NCI-H2171 (cell line): ENCODE measurements around the gene LCE4A.
"Not testable (repeated sequence)": the region's sequence is repeated elsewhere in the genome, so short reads cannot be mapped to it uniquely, and the experiment has no call there.

ENCODE experiments used
- DNase-seq: peaks from one replicate; lab custom pipeline; 2025; lab: John Stamatoyannopoulos, UW

LCE4A gene, protein sequence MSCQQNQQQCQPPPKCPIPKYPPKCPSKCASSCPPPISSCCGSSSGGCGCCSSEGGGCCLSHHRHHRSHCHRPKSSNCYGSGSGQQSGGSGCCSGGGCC

GRCh38 chr1:152707860-152708259, at the start of gene LCE4A:
Gene LCE4A, plus strand, starts transcription at chr1:152708160. Its CDS starts 916 bp downstream, at chr1:152709076.
- DNase-seq: no peak

GRCh38 chr1:152658649-152659048, 49.3 kb upstream of the LCE4A start:
- no peak for DNase-seq

GRCh38 chr1:152663098-152663497, 44.9 kb upstream of the LCE4A start, which contains the start of gene LCE2D:
Gene LCE2D, plus strand, starts transcription at chr1:152663380. Its CDS starts 726 bp downstream, at chr1:152664106.
- no peak for DNase-seq

- not testable (repeated sequence) for DNase-seq
Observed at GRCh38 chr1:152666171-152666570, 41.8 kb upstream of the LCE4A start.

DNA sequence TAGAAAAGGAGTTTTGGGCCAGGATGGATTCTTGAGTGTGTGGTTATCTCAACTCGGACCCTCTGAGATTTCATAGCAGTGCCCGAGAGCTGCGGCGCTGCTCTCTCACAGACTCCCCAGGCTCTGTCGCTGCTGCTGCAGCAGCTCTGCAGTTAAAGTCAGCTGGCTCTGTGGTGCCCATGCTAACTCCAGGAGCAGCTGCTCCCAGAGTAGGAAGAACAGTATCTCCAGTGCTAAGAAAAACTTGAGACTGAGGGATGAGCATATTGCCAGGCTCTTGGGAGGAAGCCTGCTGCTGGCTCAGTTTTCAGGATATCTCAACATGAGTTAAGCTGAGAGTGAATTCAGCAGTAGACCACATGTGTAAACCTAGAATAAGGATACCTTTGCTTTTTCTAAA, 40.3 kb upstream of the LCE4A start:
- no peak for DNase-seq

DNA sequence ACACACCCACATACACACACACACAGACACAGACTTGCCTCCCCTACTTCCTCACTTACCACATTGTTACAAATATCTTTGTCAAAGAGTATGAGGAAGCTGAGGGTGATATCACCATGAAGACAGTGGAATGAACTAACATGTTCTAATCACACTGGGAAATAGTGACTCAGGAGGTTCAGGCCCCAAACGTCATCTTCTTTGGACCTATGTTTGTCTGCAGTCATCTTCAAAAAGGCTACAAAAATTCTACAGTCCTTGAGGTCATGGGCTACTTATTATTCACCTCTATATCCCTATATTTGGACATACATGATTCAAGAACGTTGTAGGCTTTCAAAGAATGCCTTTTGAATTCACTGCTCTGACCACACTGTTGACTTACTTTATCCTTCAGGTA, 34.9 kb upstream of the LCE4A start:
- no peak for DNase-seq

DNA sequence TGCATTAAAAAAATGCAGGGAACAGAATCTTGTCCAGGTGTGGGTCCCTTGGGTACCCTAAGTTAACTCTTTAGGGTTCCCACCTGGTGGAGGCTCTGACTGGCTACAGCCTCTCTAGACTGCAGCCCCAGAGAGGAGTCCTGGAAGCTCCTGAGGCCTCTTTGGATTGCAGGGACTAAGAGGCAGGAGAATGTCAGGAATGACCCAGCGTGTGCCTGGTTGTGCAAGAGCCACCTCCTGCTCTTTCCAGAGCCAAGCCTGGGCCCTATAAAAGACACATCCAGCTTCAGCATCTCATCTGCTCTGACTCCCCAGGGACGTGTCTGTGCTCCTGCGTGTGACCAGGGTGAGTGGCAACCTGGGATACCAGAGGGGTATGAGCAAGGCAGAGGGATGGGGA, 33.0 kb upstream of the LCE4A start, which contains the start of gene LCE2C:
Gene LCE2C, plus strand, starts transcription at position 297 of the 400 bp plus-strand sequence. CDS start 737 bp downstream, outside the sequence.
- DNase-seq: not testable (repeated sequence)

- DNase-seq: no peak
Observed at GRCh38 chr1:152679459-152679858, 28.5 kb upstream of the LCE4A start.

DNA sequence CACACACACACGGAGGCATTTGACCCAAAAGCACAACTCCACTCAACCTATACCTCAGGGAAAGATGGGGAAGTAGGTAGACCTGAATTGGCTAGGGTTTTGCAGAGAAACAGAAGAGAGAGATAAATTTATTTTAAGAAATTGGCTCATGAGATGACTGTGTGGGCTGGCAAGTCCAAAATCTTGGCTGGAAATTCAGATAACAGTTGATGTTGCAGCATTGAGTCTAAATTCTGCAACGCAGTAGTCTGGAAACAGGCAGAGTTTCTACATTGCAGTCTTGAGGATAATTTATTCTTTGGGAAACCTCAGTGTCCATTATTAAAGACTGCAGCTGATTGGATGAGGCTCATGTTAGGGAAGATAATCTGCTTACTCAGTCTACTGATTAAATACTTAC, 26.3 kb upstream of the LCE4A start:
- no peak for DNase-seq

DNA sequence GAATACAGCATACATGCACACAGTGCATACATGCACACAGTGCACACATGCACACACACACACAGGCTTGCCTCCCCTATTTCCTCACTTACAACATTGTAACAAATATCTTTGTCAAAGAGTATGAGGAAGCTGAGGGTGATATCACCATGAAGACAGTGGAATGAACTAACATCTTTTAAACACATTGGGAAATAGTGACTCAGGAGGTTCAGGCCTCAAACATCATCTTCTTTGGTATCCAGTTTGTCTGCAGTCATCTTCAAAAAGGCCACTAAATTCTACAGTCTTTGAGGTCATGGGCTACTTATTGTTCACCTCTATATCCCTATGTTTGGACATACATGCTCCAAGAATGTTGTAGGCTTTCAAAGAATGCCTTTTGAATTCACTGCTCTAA, 24.1 kb upstream of the LCE4A start:
- no peak for DNase-seq

DNA sequence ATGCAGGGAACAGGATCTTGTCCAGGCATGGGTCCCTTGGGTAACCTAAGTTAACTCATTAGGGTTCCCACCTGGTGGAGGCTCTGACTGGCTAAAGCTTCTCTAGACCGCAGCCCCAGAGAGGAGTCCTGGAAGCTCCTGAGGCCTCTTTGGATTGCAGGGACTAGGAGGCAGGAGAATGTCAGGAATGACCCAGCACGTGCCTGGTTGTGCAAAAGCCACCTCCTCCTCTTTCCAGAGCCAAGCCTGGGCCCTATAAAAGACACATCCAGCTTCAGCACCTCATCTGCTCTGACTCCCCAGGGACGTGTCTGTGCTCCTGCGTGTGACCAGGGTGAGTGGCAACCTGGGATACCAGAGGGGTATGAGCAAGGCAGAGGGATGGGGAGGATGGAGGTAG, 22.1 kb upstream of the LCE4A start, which contains the start of gene LCE2B:
Gene LCE2B, plus strand, starts transcription at position 301 of the 400 bp plus-strand sequence. CDS start 721 bp downstream, outside the sequence.
- DNase-seq: not testable (repeated sequence)

- no peak for DNase-seq
Observed at GRCh38 chr1:152697701-152698600, 10.0 kb upstream of the LCE4A start, which contains the start of gene LCE2A. Gene LCE2A, plus strand, starts transcription at chr1:152698345. Its CDS starts 557 bp downstream, at chr1:152698902.

DNA sequence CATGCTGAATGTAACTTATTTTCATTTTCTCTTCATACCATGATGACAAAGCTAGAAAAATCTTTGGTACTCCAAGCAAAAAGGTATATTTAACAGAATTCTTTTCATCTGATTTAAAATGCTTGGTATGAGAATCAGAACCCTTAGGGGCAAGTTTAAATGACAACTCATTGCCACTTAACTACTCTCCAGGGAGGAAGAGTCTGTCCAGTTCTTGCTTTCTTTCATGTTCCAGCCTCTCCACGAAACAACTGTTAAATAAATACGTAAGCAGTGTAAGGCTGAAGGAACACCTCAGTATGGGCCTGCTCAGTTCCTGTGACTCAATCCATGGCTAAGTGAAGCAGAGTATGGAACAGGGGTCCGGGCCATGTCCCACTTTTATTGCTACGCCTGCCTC, 8.2 kb upstream of the LCE4A start:
- DNase-seq: no peak

- DNase-seq: no peak
Observed at GRCh38 chr1:152718238-152718637, 10.3 kb downstream of the LCE4A start.

DNA sequence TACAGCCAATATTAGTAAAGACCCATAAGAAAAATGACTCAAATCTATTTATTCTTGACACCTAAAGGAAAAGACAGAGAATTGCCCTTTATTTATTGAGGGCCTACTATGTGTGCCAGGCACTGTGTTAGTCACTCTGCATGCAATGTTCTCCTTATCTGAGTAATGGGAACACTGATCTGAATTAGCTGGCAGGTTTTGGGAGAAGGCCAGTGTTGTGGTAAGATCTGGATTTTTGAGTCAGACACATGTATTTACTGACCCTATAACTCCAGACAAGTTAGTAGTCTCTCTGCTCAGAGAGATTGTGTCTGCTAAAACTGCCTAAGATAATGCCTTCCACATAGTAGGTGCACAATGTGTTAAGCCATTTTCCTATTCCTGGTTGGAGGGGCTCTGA, 17.3 kb downstream of the LCE4A start:
- DNase-seq: no peak

DNA sequence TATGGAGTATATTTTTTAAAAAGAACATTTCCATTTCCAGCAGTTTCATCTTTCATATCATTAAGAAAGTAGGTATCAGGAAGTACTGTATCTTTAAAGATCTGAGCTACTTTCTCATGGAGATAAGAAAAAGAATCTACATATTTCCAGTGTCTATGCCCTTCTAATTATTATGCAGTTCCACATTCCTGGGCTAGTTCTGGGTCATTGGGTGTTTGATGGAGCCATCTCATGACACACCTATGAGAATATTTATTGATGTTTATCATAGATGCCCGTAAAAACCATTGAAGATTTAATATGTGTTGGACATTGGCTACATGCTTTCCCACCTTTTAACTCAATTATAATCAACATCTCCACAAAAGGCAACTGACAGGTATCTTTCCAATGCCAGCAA, 21.0 kb downstream of the LCE4A start:
- no peak for DNase-seq

DNA sequence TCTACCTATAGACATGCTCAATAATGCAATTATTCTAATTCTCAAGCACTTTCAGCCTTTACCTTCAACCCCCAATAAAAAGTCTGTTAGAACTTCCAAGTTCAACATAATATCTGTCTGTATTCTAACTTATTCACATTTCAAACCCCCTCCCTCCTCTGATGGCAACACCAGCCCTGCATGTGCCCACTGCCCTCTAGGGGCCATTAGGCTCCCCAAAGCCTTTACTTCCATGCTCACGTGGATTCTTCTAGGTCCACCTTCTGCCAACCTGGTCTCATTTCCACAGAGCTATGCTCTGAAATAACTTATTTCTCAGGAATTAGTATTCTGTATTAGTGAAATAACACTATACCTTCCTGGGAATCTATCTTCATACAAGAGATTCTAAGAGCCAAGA, 27.7 kb downstream of the LCE4A start:
- DNase-seq: no peak

DNA sequence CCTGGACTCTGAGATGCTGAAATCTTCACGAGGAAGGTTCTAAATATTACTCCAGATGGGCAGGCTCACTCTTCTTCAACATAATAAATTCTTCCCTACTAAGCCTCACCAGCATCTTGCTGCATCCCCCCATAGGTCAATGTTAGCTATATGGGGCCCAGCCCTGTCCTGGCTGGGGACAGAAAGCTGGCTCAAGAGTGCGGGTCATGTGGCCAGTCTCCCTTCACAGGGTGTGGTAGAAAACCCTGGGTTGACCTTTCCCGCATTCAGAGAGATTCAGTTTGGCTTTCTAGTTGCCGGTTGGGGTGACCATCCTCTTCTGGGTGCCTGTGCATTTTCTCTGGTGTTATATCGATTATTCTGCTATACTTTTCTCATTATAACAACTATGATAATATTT, 30.0 kb downstream of the LCE4A start:
- no peak for DNase-seq

GRCh38 chr1:152739841-152740240, 31.9 kb downstream of the LCE4A start:
- DNase-seq: no peak

- no peak for DNase-seq
Observed at GRCh38 chr1:152741656-152742055, 33.7 kb downstream of the LCE4A start.

- no peak for DNase-seq
Observed at GRCh38 chr1:152743371-152744145, 35.6 kb downstream of the LCE4A start.

- DNase-seq: peak; percentile 2
Observed at GRCh38 chr1:152745289-152745704, 37.3 kb downstream of the LCE4A start.
